GM18508 (cell line): ENCODE data around the gene IL6R.
"Not testable (repeated sequence)": the region's sequence is repeated elsewhere in the genome, so short reads cannot be mapped to it uniquely, and the experiment has no call there.

Experiments used
- ATAC-seq: cut with Tn5 transposase; IDR thresholded peaks from one replicate; pipeline ENCODE4 v1.9.1; 2021; ENCODE audit warnings: moderate number of reproducible peaks; ENCODE audit not compliant: insufficient read depth, unreplicated experiment

The IL6R gene

DNA sequence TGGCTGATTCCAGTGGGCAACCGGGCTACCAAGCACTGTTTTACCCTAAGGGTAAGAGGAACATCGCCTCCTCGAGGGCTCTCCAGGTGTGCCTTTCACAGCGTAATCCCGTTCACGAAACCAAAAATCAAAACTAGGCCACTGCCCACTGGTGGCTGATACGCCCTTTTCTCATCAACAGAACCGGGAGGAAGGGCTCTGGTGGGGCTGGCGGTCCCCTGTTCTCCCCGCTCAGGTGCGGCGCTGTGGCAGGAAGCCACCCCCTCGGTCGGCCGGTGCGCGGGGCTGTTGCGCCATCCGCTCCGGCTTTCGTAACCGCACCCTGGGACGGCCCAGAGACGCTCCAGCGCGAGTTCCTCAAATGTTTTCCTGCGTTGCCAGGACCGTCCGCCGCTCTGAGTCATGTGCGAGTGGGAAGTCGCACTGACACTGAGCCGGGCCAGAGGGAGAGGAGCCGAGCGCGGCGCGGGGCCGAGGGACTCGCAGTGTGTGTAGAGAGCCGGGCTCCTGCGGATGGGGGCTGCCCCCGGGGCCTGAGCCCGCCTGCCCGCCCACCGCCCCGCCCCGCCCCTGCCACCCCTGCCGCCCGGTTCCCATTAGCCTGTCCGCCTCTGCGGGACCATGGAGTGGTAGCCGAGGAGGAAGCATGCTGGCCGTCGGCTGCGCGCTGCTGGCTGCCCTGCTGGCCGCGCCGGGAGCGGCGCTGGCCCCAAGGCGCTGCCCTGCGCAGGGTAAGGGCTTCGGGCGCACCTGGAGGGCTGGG lies at the start of gene IL6R:
TSS of gene IL6R (plus strand) at position 360 of the 763 bp plus-strand sequence. CDS start at position 647, 287 bp downstream.
- no peak for ATAC-seq

DNA sequence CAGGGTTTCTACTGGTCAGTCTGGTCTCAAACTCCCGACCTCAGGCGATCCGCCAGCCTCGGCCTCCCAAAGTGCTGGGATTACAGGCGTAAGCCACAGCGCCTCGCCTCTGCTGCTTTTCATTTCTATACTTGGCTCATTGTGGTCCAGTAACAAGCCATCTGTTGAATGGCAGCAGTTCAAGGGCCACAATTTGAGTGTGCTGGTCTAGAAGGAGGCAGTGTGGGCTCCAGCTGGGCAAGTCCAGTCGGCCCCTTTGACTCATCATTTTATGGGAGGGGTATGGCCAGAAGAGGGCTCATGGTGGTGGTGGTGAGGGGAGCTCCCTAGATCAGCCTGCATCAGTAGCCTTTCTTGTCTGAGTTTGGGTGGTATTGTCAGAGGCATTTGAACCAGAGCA lies 46.6 kb upstream of the IL6R start:
- ATAC-seq = no peak

DNA sequence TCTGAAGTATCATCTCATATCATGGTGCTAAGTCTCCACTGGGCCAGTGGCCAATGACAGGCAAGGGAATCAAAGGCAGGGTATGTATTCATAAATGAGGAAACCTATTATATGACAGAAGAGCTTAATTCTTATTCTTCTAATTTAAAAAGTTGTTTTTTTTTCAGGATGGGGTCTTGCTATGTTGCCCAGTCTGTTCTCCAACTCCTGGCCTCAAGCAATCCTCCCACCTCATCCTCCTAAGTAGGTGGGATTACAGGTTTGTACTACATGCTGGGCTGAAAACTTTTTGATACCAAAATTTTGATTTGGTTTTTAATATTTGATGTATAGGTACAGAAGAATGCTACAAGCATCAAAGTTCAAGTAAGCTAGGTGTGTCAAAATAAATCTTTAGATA lies 44.9 kb upstream of the IL6R start:
- no peak for ATAC-seq

DNA sequence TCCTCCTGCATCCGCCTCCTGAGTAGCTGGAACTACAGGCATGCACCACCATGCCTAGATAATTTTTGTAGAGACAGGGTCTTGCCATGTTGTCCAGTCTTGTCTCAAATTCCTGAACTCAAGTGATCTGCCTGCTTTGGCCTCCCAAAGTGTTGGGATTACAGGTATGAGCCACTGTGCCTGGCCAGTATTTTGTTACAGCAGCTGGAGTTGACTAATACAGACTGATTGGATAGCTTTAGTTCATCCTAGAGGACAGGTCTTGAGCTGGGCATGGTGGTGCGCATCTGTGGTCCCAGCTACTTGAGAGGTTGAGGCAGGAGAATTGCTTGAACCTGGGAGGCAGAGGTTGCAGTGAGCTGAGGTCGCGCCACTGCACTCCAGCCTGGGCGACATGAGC lies 44.3 kb upstream of the IL6R start:
- not testable (repeated sequence) for ATAC-seq

DNA sequence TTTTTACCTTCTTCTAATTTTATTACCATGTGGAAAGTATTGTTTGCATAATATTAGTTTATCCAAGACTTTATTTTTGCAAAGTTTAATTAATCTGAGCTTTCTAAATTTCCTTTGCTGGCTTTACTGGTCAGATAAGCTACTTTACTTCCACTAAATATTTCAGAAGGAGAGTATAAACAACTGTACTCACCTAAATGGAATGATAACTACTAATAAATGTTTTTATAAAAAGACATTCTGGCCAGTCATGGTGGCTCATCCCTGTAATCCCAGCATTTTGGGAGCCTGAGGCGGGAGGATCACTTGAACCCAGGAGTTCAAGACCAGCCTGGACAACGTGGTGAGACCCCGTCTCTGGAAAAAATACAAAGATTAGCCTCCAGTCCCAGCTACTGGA lies 43.8 kb upstream of the IL6R start:
- ATAC-seq = no peak

DNA sequence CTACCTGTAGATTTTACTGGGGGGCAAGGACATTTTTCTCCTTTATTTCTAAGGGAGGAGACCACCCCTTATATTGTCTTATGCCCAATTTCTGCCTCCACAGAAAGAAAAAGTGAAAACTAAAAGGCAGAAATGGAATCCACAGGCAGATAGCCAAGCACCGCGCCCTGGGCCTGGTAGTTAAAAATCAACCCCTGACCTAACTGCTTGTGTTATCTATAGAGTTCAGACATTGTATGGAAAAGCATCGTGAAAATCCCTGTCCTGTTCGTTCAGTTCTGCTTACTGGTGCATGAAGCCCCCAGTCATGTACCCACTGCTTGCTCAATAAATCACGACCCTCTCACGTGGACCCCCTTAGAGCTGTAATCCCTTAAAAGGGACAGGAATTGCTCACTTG lies 33.7 kb upstream of the IL6R start:
- ATAC-seq = no peak

DNA sequence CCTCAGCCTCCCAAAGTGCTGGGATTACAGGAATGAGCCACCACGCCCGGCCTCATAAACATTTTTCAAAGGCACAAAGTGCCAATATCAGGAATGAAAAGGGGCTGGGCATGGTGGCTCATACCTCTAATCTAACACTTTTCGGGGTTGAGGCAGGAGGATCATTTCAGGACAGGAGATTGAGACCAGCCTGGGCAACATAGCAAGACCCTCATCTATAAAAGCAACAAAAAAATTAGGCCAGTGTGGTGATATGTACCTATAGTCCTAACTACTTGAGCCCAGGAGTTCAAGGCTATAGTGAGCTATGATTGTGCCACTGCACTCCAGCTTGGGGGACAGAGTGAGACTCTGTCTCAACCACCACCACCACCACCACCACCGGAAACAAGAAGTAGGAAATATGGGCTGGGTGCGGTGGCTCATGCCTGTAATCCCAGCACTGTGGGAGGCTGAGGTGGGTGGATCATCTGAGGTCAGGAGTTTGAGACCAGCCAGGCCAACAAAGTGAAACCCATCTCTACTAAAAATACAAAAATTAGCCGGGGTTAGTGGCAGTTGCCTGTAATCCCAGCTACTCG lies 31.3 kb upstream of the IL6R start:
- ATAC-seq = not testable (repeated sequence)

DNA sequence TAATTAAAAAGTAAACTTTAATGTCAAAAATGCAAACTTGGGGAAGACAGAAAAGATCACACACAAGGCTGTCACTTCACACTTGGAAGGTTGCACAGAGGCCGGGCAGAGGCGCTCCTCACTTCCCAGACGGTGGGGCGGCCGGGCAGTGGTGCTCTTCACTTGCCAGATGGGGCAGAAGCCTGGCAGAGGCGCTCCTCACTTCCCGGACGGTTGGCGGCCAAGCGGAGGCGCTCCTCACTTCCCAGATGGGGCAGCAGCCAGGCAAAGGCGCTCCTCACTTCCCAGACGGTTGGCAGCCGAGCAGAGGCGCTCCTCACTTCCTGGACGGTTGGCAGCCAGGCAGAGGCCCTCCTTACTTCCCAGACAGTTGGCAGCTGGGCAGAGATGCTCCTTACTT lies 25.8 kb upstream of the IL6R start:
- no peak for ATAC-seq

DNA sequence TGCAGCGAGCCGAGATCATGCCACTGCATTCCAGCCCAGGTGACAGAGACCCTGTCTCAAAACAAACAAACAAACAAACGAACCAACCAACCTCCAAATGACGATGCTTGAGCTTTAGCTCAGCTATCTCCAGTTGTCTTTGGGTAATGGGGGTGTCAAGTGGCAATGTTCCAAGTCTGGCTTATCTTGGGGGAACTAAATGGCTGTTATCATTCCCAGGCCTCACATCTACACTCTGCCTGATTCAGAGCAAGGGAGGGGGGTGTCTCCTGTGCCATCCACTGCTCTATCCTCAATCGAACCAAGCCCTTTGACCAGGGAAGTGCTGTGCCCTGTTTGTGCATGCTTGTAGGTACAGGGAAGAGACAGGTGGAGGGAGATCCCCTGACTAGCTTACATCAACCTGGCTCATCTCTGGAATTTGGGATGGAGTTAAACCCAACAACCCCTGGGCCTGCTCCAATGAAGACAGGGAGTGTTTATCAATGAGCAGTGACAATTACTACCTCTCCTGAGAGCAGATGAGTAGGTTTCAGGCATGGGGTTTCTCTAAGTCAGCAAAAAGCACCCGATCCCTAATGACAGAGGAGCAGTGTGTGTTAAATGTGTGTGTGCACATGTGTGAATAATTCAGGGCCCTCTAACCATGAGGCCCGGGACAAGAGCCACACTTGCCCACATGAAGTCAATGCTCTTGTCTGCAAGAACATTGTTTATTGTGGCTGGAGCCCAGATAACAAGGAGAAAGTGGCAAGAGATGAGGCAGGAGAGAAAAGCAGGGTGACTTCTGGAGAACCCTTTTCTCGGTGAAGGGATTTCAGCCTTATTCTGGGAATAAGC lies 20.3 kb upstream of the IL6R start:
- ATAC-seq = no peak

DNA sequence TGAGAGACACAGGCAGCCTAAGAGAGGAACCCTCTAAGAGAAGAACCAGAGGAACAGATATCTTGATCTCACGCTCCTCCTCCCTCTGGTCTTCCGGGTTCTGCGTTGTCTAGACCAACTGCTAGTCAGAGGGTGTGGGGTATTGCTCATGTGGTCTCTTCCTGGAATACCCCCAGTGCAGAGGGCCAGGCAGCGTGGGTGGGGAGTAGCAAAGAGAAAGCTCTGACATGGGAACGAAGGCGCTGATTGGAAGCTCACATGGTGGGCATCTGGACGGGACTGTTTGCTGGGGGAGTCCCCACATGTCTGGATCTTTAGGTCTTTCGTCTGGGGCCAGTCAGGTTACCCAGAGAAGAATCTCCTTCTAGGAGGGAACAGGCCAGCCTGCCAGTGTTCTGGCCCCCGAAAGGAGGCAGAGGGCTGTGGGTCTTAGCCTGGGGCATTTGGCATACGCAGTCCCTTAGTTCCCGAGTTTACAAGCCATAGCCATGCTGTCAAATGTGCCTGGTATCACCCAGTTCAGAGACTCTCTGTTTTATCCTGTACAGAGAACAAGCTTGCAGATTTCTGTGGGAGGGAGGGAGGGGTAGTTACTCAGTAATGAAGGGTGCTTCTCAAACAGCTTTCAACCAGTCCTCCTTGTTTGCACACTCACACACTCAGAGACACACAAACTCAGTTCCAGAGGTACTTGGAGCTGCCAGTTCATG lies 18.3 kb upstream of the IL6R start:
- no peak for ATAC-seq

DNA sequence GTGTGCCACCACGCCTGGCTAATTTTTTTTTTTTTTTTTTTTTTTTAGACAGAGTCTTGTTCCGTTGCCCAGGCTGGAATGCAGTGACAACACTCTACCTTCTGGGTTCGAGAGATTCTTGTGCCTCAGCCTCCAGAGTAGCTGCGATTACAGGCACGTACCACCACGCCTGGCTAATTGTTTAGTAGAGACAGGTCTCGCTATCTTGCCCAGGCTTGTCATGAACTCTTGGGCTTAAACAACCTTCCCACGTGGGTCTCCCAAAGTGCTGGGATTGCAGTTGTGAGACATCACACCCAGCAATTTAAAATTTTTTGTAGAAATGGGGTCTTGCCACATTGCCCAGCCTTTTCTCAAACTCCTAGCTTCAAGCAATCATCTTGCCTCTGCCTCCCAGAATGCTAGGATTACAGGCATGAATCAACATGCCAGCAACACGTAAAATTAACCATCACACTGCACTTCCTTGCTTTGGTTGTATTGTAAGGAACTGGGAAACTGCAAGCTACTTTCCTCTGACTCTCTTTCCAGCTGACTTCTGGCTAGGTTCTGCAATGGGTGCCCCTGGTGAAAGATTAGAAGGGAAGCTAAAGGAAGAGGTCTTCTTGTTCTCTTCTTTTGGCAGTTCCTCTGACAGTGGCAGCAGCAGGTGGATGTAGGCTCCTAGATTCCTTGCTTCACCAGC lies 13.9 kb upstream of the IL6R start:
- ATAC-seq = no peak

DNA sequence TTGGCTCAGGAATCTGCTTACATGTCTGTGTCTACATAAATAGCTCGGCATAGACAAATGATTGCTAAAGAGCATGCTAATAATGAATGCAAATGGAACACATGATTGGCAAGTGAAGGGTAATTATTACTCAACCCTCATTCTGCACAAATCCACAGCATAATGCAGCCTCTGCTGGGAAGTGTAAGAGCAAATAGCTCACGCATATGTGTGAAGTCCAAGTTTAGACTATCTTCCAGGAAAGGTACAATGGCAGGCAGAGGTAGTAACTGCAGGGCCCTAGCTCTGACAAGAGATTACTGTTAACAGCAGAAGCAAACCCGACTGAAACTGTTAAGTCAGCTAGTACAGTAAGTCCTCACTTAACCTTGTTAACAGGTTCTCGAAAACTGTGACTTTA lies 7.0 kb upstream of the IL6R start:
- ATAC-seq = no peak

DNA sequence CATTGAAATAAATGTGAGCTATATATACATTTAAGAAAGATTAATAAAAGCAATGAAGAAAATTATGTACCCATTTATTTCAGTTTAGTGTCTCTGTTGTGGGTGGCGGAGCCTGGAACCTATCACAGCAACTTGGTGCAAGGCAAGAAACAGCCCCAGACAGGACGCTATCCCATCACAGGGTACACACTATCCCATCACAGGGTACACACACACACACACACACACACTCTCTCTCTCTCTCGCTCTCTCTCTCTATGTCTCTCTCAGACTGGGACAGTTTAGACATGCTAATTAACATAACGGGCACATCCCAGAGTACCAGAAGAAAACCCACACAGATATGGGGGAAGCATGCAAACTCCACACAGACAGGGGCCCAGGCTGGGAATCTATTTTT lies 6.5 kb upstream of the IL6R start:
- no peak for ATAC-seq

DNA sequence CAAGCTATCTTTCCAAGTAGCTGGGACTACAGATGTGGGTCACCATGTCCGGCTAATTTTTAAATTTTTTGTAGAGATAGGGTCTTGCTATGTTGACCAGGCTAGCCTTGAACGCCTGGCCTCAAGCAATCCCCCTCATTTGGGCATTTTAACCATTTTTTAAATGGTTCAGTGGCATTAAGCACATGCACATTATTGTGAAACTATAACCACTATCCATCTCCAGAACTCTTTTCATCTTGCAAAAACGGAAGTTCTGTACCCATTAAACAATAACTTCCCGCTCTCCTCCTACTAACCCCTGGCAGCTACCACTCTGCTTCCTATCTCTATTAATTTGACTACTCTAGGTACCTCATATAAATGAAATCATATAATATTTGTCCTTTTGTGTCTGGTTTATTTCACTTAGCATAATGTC lies 4.8 kb upstream of the IL6R start:
- ATAC-seq = no peak

DNA sequence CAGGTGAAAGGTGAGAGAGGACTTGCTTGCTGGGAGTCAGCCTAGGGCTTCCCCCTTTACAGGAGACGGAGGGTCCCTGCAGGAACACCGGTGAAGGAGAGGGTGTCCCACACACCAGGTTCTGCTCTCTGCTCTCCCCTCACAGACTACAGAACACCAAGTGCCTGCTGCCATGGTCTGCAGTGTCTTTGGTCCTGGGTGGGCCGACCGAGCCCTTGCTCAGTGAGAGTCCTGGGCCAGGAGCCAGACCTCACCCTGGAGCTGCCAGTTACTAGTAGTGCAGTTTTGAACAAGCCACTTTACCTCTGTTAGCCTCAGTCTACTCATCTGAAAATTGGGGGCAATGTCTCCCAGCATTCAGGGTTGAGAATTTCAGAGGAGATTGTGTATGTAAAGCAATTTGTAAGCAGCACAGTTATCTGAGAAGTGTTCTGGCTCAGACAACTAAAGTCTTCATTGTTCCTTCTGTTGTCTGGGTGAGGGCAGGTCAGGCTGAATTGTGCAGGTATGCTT lies 2.7 kb upstream of the IL6R start:
- ATAC-seq = no peak

DNA sequence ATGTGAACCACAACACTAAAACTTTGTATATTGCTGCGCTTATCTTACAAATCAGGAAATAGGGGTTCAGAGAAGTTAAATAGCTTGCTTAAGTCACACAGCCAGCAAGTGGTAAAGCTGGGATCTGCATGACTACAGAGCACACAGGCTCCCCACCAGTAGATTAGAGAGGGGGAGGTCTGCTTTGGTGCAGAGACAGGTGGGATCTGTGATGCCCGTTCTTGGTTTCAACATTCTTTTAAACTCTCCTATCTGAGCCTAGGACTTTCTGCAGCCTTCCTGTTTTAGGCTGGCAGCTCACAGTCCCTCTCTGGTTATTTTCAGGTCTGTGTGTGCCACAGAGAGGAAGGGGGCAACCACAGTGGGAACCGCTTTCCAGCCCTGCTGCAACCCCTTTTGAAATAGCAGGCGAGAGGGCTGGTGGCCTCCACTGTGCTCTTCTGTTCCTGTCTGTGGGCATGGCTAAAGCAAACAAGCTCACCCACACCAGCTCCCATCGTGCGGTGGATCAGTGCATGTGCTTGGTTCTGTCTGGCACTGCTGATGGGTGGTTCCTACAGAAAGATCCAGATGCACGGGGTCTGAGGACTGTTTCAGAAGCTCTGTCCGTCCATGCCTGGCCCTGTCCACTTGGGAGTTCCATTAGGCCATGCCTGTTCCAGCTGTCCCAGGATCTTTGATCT lies 1.7 kb upstream of the IL6R start:
- no peak for ATAC-seq

DNA sequence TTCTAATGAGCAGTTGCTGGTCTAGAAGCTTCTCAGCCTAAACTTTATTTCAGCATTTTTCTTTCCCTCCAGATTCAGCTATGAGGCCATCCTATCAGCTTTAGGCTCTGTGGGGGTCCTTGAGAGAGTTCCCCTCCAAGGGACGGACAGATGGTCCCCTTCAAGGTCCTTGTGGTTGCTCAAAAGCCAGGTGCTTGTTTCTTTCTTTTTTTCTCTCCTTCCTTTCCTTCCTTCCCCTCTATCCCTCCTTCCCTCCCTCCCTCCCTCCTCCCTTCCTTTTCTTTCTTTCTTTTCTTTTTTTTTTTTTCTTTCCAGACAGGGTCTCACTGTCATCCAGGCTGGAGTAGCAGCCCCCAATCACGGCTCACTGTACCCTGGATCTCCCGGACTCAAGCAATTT lies 1.2 kb upstream of the IL6R start:
- ATAC-seq = no peak

DNA sequence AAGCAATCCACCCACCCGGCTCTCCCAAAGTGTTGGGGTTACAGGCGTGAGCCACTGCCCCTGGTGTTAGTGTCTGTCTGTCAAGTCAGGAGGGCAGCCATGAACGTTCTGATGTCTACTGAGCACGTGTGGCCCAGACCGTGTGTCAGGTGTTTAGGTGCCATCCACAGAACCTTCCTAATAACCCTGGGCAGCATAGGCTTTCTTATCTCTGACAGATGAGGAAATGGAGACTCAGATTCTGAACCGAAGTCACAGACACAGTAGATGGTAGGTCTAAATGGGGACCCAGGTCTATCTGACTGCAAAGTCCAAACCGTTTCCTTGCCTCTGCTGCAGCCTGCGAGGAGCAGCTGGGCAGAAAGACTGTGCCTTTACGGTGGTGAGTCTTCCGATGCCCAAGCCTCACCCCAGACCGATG lies 622 bp upstream of the IL6R start:
- ATAC-seq = no peak
